ENCODE results near the gene PITPNC1. TPM values are rescaled to one million over a fixed set of nuclear protein-coding genes. Genes with fewer than 3 reads are reported as not detected.
"Not testable (repeated sequence)": the region's sequence is repeated elsewhere in the genome, so short reads cannot be mapped to it uniquely, and the experiment has no call there.

Gene PITPNC1
- total and polyA plus RNA-seq, 2 donors (not counting 1 experiment from before 2014, with no cell fraction given) = 4.7 to 26.1 TPM

DNA sequence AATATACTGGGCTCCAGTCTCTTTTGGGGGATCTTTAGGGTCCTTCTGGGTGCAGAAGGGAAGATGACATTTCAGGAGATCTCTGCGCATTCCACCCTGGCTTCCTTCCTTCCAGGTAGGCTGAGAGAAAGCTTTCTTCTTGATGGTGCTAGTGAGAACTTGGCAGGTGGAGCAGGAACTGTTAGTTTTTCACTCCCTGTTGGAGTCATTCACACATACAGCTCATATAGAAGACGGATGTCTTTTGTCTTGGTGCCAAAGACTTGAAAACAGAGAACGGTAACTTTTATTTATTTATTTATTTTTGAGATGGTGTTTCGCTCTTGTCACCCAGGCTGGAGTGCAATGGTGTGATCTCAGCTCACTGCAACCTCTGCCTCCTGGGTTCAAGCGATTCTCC lies 43.9 kb downstream of the PITPNC1 start:
- H3K9ac ChIP-seq (ENCODE audit: low read length) = no peak overlapping the region
- no peak overlapping the region for H3K27ac Mint-ChIP-seq
- H3K4me1 ChIP-seq (ENCODE audit: control insufficient read depth in 2 of 2, insufficient read depth in 2 of 2, low read length in 2 of 2) = peaks cover 0 to 4% of the 10 kb centered on the region in 2 donors
- H3K4me1 Mint-ChIP-seq = peaks cover 16% of the 10 kb centered on the region
- ChIA-PET CTCF (no interaction called here), POLR2A (no interaction called here)
- H4K20me1 ChIP-seq (ENCODE audit: control insufficient read depth, insufficient read depth, low read length, poor library complexity, severe bottlenecking) = no peaks in the 10 kb centered on the region
- H3K27me3 ChIP-seq (replicated peaks in 1 of 4; ENCODE audit: control extremely low read depth in 1 of 4, control insufficient read depth in 3 of 4, insufficient read depth in 4 of 4, low read length in 3 of 4) = no peaks in the 10 kb centered on the region
- no peak overlapping the region for H3K4me3 ChIP-seq (ENCODE audit: control extremely low read depth in 1 of 5, extremely low read depth in 1 of 5, insufficient read depth in 1 of 5, low read depth in 2 of 5, low read length in 4 of 5)
- H3K36me3 ChIP-seq (replicated peaks in 1 of 2; ENCODE audit: control extremely low read depth in 1 of 2, control insufficient read depth in 1 of 2, extremely low read depth in 1 of 2, insufficient read depth in 2 of 2, low read length in 1 of 2) = no peaks in the 10 kb centered on the region
- H3K4me3 Mint-ChIP-seq = no peak overlapping the region
- no peak overlapping the region for H3K27ac ChIP-seq (ENCODE audit: low read length in 2 of 2)
- H2AFZ ChIP-seq (ENCODE audit: insufficient read depth, low read depth, low read length, poor library complexity, severe bottlenecking) = no peak overlapping the region
- H3K9me3 Mint-ChIP-seq (ENCODE audit: insufficient read depth) = no peaks in the 10 kb centered on the region
- no peak overlapping the region for H3K4me2 ChIP-seq (replicated peaks; ENCODE audit: low read depth, low read length, poor library complexity, severe bottlenecking)
- intact Hi-C loops (cut with micrococcal nuclease) = no loop called here
- DNase-seq (no peak), ATAC-seq (ENCODE audit: low read depth) (no peak)
- TF ChIP-seq EZH2 (IDR thresholded peaks at IDR 0.05; ENCODE audit: borderline replicate concordance, insufficient read depth, low read depth, low read length, poor library complexity, severe bottlenecking) = no peak
- TF ChIP-seq, protein P1, sequence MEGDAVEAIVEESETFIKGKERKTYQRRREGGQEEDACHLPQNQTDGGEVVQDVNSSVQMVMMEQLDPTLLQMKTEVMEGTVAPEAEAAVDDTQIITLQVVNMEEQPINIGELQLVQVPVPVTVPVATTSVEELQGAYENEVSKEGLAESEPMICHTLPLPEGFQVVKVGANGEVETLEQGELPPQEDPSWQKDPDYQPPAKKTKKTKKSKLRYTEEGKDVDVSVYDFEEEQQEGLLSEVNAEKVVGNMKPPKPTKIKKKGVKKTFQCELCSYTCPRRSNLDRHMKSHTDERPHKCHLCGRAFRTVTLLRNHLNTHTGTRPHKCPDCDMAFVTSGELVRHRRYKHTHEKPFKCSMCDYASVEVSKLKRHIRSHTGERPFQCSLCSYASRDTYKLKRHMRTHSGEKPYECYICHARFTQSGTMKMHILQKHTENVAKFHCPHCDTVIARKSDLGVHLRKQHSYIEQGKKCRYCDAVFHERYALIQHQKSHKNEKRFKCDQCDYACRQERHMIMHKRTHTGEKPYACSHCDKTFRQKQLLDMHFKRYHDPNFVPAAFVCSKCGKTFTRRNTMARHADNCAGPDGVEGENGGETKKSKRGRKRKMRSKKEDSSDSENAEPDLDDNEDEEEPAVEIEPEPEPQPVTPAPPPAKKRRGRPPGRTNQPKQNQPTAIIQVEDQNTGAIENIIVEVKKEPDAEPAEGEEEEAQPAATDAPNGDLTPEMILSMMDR (IDR thresholded peaks at IDR 0.05) = no peak
- no CpG with 5 or more reads among the region's 5 CpGs for WGBS (ENCODE audit: insufficient coverage)
- H3K79me2 ChIP-seq (ENCODE audit: control insufficient read depth, insufficient read depth, low read length) = peaks cover 6% of the 10 kb centered on the region
- H3K9me3 ChIP-seq (ENCODE audit: control extremely low read depth in 1 of 3, control insufficient read depth in 2 of 3, insufficient read depth in 1 of 3, low read length in 2 of 3) = peaks cover 0 to 2% (median 0%) of the 10 kb centered on the region in 3 donors
- H3K27me3 Mint-ChIP-seq = no peaks in the 10 kb centered on the region

DNA sequence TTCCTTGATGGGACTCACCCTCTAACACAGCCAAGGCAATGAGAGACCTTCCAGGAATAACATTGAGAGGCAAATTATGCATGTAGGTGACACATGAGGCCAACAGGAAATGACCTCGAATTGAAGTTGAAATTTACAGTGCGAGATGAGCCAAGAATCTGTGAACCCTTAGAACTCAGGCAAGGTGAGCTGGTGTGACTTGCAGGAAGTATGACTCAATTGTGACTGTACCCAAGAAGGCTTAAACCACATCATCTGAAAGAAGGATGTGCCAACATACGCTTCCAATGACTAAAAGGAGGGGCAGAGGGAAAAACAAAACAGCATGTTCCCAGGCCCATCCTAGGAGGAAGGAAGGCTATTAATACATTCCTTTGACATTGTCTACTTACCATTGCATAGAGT lies 44.8 kb downstream of the PITPNC1 start:
- WGBS (ENCODE audit: insufficient coverage) = 49% methylated on average over 2 of the region's 3 CpGs

DNA sequence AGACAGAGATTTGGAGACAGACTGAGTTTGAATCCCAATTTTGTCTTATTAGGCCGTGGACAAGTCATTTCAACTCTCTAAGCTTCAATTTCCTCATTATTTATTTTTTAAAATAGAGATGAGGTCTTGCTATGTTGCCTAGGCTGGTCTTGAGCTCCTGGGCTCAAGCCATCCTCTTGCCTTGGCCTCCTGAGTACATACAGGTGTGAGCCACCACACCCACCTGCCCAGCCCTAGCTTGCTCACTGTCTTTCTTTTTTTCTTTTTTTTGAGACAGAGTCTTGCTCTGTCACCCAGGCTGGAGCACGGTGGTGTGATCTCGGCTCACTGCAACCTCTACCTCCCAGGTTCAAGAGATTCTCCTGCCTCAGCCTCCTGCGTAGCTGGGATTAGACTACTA lies 45.2 kb downstream of the PITPNC1 start:
- H3K36me3 ChIP-seq (replicated peaks in 1 of 2; ENCODE audit: control extremely low read depth in 1 of 2, control insufficient read depth in 1 of 2, extremely low read depth in 1 of 2, insufficient read depth in 2 of 2, low read length in 1 of 2); H3K4me3 ChIP-seq (ENCODE audit: control extremely low read depth in 1 of 5, extremely low read depth in 1 of 5, insufficient read depth in 1 of 5, low read depth in 2 of 5, low read length in 4 of 5); intact Hi-C loops (cut with micrococcal nuclease); H3K27ac Mint-ChIP-seq; H3K9me3 Mint-ChIP-seq (ENCODE audit: insufficient read depth); DNase-seq; H3K4me1 ChIP-seq (ENCODE audit: control insufficient read depth in 2 of 2, insufficient read depth in 2 of 2, low read length in 2 of 2); H4K20me1 ChIP-seq (ENCODE audit: control insufficient read depth, insufficient read depth, low read length, poor library complexity, severe bottlenecking); H3K27ac ChIP-seq (ENCODE audit: low read length in 2 of 2); POLR2A ChIA-PET; H3K27me3 Mint-ChIP-seq; H2AFZ ChIP-seq (ENCODE audit: insufficient read depth, low read depth, low read length, poor library complexity, severe bottlenecking); H3K4me2 ChIP-seq (replicated peaks; ENCODE audit: low read depth, low read length, poor library complexity, severe bottlenecking); ATAC-seq (ENCODE audit: low read depth); H3K9ac ChIP-seq (ENCODE audit: low read length); H3K79me2 ChIP-seq (ENCODE audit: control insufficient read depth, insufficient read depth, low read length); H3K9me3 ChIP-seq (ENCODE audit: control extremely low read depth in 1 of 3, control insufficient read depth in 2 of 3, insufficient read depth in 1 of 3, low read length in 2 of 3); H3K4me3 Mint-ChIP-seq; H3K27me3 ChIP-seq (replicated peaks in 1 of 4; ENCODE audit: control extremely low read depth in 1 of 4, control insufficient read depth in 3 of 4, insufficient read depth in 4 of 4, low read length in 3 of 4); CTCF ChIA-PET: not testable (repeated sequence)
- WGBS (ENCODE audit: insufficient coverage) = no CpG with 5 or more reads among the region's 4 CpGs
- H3K4me1 Mint-ChIP-seq = peaks cover 16% of the 10 kb centered on the region

More for the DNA sequence above, 44.8 kb downstream of the PITPNC1 start:
- H3K9me3 Mint-ChIP-seq (ENCODE audit: insufficient read depth) = no peaks in the 10 kb centered on the region
- H3K36me3 ChIP-seq (replicated peaks in 1 of 2; ENCODE audit: control extremely low read depth in 1 of 2, control insufficient read depth in 1 of 2, extremely low read depth in 1 of 2, insufficient read depth in 2 of 2, low read length in 1 of 2) = no peaks in the 10 kb centered on the region
- intact Hi-C loops (cut with micrococcal nuclease) = no loop called here
- ChIA-PET CTCF (no interaction called here), POLR2A (no interaction called here)
- H3K4me2 ChIP-seq (replicated peaks; ENCODE audit: low read depth, low read length, poor library complexity, severe bottlenecking) = no peak overlapping the region
- ATAC-seq (ENCODE audit: low read depth) (peak; percentile 21), DNase-seq (no peak)
- TF ChIP-seq EZH2 (IDR thresholded peaks at IDR 0.05; ENCODE audit: borderline replicate concordance, insufficient read depth, low read depth, low read length, poor library complexity, severe bottlenecking) = no peak
- TF ChIP-seq, protein P1 (IDR thresholded peaks at IDR 0.05) = no peak
- peaks cover 16% of the 10 kb centered on the region for H3K4me1 Mint-ChIP-seq
- no peak overlapping the region for H2AFZ ChIP-seq (ENCODE audit: insufficient read depth, low read depth, low read length, poor library complexity, severe bottlenecking)
- no peaks in the 10 kb centered on the region for H3K27me3 Mint-ChIP-seq
- H3K4me3 ChIP-seq (ENCODE audit: control extremely low read depth in 1 of 5, extremely low read depth in 1 of 5, insufficient read depth in 1 of 5, low read depth in 2 of 5, low read length in 4 of 5) = no peak overlapping the region
- H4K20me1 ChIP-seq (ENCODE audit: control insufficient read depth, insufficient read depth, low read length, poor library complexity, severe bottlenecking) = no peaks in the 10 kb centered on the region
- no peak overlapping the region for H3K4me3 Mint-ChIP-seq
- peaks cover 3% of the 10 kb centered on the region for H3K79me2 ChIP-seq (ENCODE audit: control insufficient read depth, insufficient read depth, low read length)
- H3K4me1 ChIP-seq (ENCODE audit: control insufficient read depth in 2 of 2, insufficient read depth in 2 of 2, low read length in 2 of 2) = peaks cover 0 to 4% of the 10 kb centered on the region in 2 donors
- no peak overlapping the region for H3K27ac Mint-ChIP-seq
- H3K9me3 ChIP-seq (ENCODE audit: control extremely low read depth in 1 of 3, control insufficient read depth in 2 of 3, insufficient read depth in 1 of 3, low read length in 2 of 3) = peaks cover 0 to 2% (median 0%) of the 10 kb centered on the region in 3 donors
- no peak overlapping the region for H3K27ac ChIP-seq (ENCODE audit: low read length in 2 of 2)
- H3K27me3 ChIP-seq (replicated peaks in 1 of 4; ENCODE audit: control extremely low read depth in 1 of 4, control insufficient read depth in 3 of 4, insufficient read depth in 4 of 4, low read length in 3 of 4) = no peaks in the 10 kb centered on the region
- H3K9ac ChIP-seq (ENCODE audit: low read length) = no peak overlapping the region
